K562 (cell line): Measurements from ENCODE around the gene EMX1. TPM values are rescaled to one million over a fixed set of nuclear protein-coding genes. Genes with fewer than 3 reads are reported as not detected.
A peak's percentile ranks its signal among the peaks of the same experiment; 100 is the strongest.

Experiments used
- ESRRB ChIP-seq: fragments of 250-450 bp; sonication (Bioruptor Pico); IDR thresholded peaks from 2 replicates; pipeline ENCODE4 v1.5.0; 2020; ENCODE audit warnings: mild to moderate bottlenecking, moderate library complexity, borderline replicate concordance
- FOXK1 ChIP-seq: sonication (generic); formaldehyde crosslinking; IDR thresholded peaks from 2 replicates; pipeline ENCODE4 v1.8.0; 2022; ENCODE audit warnings: missing genetic modification reagents, mild to moderate bottlenecking, borderline replicate concordance
- HNRNPUL1 ChIP-seq: fragments of 200-400 bp; formaldehyde crosslinking; IDR thresholded peaks from 2 replicates; pipeline ENCODE4 v1.6.1; 2017; ENCODE audit warnings: low read length
- MTA2 ChIP-seq: fragments of 450-650 bp; IDR thresholded peaks from 2 replicates; pipeline ENCODE4 v1.6.1; 2016; ENCODE audit warnings: low read depth
- POLR2AphosphoS2 ChIP-seq: IDR thresholded peaks from 2 replicates; pipeline ENCODE4 v1.6.1; 2012; ENCODE audit warnings: low read length, improper control_type of control experiment
- SMC3 ChIP-seq: conservative IDR thresholded peaks from 2 replicates; pipeline ENCODE4 v1.6.1; 2011; ENCODE audit warnings: low read depth, low read length, improper control_type of control experiment; ENCODE audit not compliant: insufficient read depth
- ZNF707 ChIP-seq: fragments of 250-450 bp; sonication (Bioruptor Pico); conservative IDR thresholded peaks from 2 replicates; pipeline ENCODE4 v1.8.0; 2022; ENCODE audit warnings: inconsistent platforms, mild to moderate bottlenecking, moderate library complexity
- ZNF79 ChIP-seq: fragments of 250-450 bp; sonication (Bioruptor Pico); IDR thresholded peaks from 2 replicates; pipeline ENCODE4 v1.4.0; 2020; ENCODE audit warnings: low read depth, mild to moderate bottlenecking, moderate library complexity
- ZZZ3 ChIP-seq: fragments of 450-650 bp; IDR thresholded peaks from 2 replicates; pipeline ENCODE4 v1.6.1; 2016; ENCODE audit warnings: antibody characterized with exemption, mild to moderate bottlenecking, moderate library complexity
- polyA plus RNA-seq, 8 experiments: library from polyadenylated mRNA; depleted of rRNA in 4 of 8; stranded (reverse) in 5 of 8; unstranded in 3 of 8; fragments of >200 nt; fragmentation: Nextera tagmentation in 2 of 8; fragmentation: Illumina TruSeq in 1 of 8; extraction: Ambion mirVana in 2 of 8; extraction: Trizol in 1 of 8; gene quantifications; 2 replicates each; pipeline versions ENCODE4 v1.2.1 to v1.2.3, GENCODE V29; 2011 to 2014; ENCODE audit warnings: inconsistent platforms in 1 of 8, missing spikeins in 1 of 8
- total RNA-seq, 7 experiments: library from RNA; depleted of rRNA in 6 of 7; stranded (reverse); fragments of >200 nt in 6 of 7; fragmentation: Illumina TruSeq in 2 of 7; extraction: Trizol in 2 of 7; gene quantifications; 2 replicates each; pipeline versions ENCODE4 v1.2.1 to v1.2.3, GENCODE V29; 2011 to 2021; ENCODE audit warnings: low replicate concordance in 1 of 7
- TF ChIP-seq, protein P1 (sequence below), 2 experiments: IDR thresholded peaks in 1 of 2; conservative IDR thresholded peaks in 1 of 2; 2 replicates each; pipeline ENCODE4 v1.6.1; 2016; ENCODE audit warnings: low read depth in 2 of 2, mild to moderate bottlenecking in 1 of 2, missing compliant biosample characterization in 1 of 2, missing genetic modification characterization in 1 of 2, moderate library complexity in 1 of 2
- TF ChIP-seq, protein P2 (sequence below): fragments of 450-650 bp; formaldehyde crosslinking; IDR thresholded peaks from 2 replicates; pipeline ENCODE4 v1.4.0; 2020; ENCODE audit warnings: mild to moderate bottlenecking, moderate library complexity
- TF ChIP-seq, protein P3 (sequence below): fragments of 450-650 bp; IDR thresholded peaks from 2 replicates; pipeline ENCODE4 v1.6.1; 2016; ENCODE audit warnings: mild to moderate bottlenecking, moderate library complexity

The EMX1 gene
- total and polyA plus RNA-seq, 9 of the 15 experiments (the other 6 are each of a cell fraction or from before 2014, with no cell fraction given), result 0.10 to 0.32 (median 0.21) TPM; not detected in 6

DNA sequence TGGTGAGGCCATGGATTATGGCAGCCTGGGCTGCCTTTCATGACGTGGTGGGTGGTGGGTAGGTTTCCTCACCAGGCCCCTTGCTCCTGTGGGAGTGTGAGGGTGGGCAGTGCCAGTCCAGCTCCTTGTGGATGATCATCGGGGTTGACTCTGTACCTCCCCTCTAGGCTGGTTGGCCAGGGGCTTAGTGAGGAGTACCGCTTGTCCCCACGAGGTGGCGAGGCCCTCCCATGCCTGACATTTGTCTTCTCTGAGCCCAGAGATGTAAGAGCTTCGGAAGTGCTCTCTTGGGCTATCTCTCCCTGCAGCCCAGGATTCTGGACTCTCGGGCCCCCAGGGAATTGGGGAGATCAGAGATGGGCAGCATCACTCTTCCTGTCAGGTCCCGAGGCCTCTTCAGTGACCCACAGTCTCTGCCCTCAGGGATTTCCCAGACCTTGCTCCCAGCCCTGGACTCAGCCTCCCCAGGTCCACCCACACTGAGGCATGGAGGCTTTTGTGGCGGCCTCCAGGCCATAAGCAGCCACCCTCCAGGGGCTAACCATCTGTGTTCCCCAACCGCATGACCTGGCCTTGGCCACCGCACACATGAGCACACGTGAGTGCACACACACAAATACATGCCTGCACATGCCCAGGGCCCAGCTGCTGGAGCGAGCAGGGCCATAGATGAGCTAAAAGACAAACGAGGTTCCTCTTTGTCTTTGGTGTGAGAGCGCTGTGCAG is 23.6 kb upstream of the EMX1 start (continued):
- TF ChIP-seq ZNF707, result no peak
- no peak for TF ChIP-seq MTA2
- TF ChIP-seq FOXK1, result no peak
- no peak for TF ChIP-seq HNRNPUL1
- TF ChIP-seq ESRRB, result no peak
- peak; percentile 90 for TF ChIP-seq SMC3
- TF ChIP-seq ZNF79, result no peak
- TF ChIP-seq ZZZ3, result no peak
- TF ChIP-seq, protein P1, sequence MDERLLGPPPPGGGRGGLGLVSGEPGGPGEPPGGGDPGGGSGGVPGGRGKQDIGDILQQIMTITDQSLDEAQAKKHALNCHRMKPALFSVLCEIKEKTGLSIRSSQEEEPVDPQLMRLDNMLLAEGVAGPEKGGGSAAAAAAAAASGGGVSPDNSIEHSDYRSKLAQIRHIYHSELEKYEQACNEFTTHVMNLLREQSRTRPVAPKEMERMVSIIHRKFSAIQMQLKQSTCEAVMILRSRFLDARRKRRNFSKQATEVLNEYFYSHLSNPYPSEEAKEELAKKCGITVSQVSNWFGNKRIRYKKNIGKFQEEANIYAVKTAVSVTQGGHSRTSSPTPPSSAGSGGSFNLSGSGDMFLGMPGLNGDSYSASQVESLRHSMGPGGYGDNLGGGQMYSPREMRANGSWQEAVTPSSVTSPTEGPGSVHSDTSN (CRISPR knock-in tag; IDR thresholded peaks at IDR 0.05; ENCODE audit: low read depth), result no peak
- TF ChIP-seq, protein P1 (tag; conservative IDR thresholded peaks at IDR 0.05; ENCODE audit: low read depth), result no peak
- TF ChIP-seq, protein P2, sequence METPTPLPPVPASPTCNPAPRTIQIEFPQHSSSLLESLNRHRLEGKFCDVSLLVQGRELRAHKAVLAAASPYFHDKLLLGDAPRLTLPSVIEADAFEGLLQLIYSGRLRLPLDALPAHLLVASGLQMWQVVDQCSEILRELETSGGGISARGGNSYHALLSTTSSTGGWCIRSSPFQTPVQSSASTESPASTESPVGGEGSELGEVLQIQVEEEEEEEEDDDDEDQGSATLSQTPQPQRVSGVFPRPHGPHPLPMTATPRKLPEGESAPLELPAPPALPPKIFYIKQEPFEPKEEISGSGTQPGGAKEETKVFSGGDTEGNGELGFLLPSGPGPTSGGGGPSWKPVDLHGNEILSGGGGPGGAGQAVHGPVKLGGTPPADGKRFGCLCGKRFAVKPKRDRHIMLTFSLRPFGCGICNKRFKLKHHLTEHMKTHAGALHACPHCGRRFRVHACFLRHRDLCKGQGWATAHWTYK, result no peak
- TF ChIP-seq, protein P3, sequence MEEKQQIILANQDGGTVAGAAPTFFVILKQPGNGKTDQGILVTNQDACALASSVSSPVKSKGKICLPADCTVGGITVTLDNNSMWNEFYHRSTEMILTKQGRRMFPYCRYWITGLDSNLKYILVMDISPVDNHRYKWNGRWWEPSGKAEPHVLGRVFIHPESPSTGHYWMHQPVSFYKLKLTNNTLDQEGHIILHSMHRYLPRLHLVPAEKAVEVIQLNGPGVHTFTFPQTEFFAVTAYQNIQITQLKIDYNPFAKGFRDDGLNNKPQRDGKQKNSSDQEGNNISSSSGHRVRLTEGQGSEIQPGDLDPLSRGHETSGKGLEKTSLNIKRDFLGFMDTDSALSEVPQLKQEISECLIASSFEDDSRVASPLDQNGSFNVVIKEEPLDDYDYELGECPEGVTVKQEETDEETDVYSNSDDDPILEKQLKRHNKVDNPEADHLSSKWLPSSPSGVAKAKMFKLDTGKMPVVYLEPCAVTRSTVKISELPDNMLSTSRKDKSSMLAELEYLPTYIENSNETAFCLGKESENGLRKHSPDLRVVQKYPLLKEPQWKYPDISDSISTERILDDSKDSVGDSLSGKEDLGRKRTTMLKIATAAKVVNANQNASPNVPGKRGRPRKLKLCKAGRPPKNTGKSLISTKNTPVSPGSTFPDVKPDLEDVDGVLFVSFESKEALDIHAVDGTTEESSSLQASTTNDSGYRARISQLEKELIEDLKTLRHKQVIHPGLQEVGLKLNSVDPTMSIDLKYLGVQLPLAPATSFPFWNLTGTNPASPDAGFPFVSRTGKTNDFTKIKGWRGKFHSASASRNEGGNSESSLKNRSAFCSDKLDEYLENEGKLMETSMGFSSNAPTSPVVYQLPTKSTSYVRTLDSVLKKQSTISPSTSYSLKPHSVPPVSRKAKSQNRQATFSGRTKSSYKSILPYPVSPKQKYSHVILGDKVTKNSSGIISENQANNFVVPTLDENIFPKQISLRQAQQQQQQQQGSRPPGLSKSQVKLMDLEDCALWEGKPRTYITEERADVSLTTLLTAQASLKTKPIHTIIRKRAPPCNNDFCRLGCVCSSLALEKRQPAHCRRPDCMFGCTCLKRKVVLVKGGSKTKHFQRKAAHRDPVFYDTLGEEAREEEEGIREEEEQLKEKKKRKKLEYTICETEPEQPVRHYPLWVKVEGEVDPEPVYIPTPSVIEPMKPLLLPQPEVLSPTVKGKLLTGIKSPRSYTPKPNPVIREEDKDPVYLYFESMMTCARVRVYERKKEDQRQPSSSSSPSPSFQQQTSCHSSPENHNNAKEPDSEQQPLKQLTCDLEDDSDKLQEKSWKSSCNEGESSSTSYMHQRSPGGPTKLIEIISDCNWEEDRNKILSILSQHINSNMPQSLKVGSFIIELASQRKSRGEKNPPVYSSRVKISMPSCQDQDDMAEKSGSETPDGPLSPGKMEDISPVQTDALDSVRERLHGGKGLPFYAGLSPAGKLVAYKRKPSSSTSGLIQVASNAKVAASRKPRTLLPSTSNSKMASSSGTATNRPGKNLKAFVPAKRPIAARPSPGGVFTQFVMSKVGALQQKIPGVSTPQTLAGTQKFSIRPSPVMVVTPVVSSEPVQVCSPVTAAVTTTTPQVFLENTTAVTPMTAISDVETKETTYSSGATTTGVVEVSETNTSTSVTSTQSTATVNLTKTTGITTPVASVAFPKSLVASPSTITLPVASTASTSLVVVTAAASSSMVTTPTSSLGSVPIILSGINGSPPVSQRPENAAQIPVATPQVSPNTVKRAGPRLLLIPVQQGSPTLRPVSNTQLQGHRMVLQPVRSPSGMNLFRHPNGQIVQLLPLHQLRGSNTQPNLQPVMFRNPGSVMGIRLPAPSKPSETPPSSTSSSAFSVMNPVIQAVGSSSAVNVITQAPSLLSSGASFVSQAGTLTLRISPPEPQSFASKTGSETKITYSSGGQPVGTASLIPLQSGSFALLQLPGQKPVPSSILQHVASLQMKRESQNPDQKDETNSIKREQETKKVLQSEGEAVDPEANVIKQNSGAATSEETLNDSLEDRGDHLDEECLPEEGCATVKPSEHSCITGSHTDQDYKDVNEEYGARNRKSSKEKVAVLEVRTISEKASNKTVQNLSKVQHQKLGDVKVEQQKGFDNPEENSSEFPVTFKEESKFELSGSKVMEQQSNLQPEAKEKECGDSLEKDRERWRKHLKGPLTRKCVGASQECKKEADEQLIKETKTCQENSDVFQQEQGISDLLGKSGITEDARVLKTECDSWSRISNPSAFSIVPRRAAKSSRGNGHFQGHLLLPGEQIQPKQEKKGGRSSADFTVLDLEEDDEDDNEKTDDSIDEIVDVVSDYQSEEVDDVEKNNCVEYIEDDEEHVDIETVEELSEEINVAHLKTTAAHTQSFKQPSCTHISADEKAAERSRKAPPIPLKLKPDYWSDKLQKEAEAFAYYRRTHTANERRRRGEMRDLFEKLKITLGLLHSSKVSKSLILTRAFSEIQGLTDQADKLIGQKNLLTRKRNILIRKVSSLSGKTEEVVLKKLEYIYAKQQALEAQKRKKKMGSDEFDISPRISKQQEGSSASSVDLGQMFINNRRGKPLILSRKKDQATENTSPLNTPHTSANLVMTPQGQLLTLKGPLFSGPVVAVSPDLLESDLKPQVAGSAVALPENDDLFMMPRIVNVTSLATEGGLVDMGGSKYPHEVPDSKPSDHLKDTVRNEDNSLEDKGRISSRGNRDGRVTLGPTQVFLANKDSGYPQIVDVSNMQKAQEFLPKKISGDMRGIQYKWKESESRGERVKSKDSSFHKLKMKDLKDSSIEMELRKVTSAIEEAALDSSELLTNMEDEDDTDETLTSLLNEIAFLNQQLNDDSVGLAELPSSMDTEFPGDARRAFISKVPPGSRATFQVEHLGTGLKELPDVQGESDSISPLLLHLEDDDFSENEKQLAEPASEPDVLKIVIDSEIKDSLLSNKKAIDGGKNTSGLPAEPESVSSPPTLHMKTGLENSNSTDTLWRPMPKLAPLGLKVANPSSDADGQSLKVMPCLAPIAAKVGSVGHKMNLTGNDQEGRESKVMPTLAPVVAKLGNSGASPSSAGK, result no peak
- TF ChIP-seq POLR2AphosphoS2, result no peak
